ENCODE measurements around the gene AKAP6. TPM values are rescaled to one million over a fixed set of nuclear protein-coding genes. Genes with fewer than 3 reads are reported as not detected.
"Not testable (repeated sequence)": the region's sequence is repeated elsewhere in the genome, so short reads cannot be mapped to it uniquely, and the experiment has no call there.

Gene AKAP6
- total RNA-seq, 1 experiment from 2014 or later = 2.6 TPM

DNA sequence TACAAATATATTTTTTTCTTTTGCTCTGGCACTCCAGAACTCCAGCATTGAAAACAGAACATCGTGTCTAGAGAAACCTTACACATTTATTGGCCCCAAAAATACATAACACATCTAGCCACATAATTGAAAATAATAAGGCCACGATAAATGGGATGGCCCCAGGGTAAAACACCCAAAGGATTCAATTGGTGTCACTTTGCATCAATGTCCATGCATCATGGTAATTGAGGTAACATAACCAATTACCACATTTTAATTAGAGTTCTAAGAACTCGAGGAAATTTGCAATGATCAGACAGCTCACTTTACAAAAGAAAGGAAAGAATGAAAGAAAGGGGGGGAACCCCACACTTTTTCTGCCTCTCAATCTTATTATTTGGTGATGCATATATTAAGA, 457.8 kb downstream of the AKAP6 start:
- DNase-seq (ENCODE audit: low read depth, low spot score) = no peak
- in situ Hi-C loops (cut with HindIII; ENCODE audit: low pct_unique_long_range_greater_than_20kb, low sequenced_read_pairs) = no loop called here

DNA sequence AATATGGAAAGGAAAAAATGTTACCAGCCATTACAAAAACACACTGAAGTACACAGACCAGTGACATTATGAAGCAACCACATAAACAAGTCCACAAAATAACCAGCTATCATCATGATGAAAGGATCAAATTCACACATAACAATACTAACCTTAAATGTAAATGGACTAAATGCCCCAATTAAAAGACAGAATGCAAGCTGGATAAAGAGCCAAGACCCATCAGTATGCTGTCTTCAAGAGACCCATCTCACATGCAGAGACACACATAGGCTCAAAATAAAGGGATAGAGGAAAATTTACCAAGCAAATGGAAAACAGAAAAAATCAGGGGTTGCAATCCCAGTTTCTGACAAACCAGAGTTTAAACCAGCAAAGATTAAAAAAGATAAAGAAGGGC, 463.9 kb downstream of the AKAP6 start:
- DNase-seq (ENCODE audit: low read depth, low spot score); in situ Hi-C loops (cut with HindIII; ENCODE audit: low pct_unique_long_range_greater_than_20kb, low sequenced_read_pairs): not testable (repeated sequence)

DNA sequence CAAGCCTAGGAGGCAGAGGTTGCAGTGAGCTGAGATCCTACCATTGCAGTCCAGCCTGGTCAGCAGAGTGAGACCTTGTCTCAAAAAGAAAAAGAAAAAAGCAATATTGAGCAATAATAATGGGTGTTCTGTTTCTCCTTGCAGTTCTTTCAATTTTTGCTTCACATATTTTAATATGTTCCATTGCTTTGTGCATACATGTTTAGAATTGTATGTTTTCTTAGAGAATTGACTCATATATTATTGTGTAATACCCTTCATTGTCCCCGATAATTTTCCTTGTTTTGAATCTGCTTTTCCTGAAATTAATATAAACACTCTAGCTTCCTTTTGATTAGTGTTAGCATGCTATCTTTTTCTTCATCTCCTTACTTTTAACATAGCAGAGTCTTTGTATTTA, 471.2 kb downstream of the AKAP6 start:
- in situ Hi-C loops (cut with HindIII; ENCODE audit: low pct_unique_long_range_greater_than_20kb, low sequenced_read_pairs) = no loop called here
- DNase-seq (ENCODE audit: low read depth, low spot score) = no peak

DNA sequence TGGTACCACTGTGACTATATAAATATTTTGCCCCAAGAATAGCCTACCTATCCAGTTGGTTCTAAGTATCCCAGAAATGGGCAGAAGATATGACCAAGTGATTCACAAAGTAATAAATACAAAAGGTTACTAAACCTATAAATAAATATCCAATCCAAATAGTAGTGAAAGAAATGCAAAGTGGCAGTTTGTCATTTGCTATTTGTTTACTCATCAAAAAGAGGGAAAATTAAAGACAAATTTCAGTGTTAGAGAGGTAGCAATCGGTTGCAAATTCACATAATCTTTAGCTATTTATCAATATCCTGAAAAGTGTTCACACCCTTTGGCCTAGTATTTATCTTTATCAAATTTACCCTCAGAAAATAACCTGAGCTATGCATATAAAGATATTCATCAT, 473.2 kb downstream of the AKAP6 start:
- in situ Hi-C loops (cut with HindIII; ENCODE audit: low pct_unique_long_range_greater_than_20kb, low sequenced_read_pairs) = no loop called here
- no peak for DNase-seq (ENCODE audit: low read depth, low spot score)

DNA sequence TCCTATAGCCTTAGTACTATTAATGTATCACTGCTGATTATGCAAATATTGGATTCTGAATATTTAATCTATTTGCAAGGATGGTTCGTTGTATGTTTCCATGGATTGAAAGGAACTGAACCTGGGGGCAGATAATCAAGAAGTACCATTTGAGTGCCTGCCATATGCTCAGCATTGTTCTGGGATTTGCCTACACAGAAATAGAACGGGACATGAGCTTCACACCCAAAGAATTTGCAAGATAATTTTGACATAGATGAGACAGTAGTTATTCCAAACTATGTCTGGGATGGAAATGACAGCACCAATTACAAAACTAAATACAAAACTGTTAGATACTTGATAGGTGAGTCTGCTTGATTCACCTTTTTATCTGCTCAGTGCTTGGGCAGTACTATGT, 476.9 kb downstream of the AKAP6 start:
- DNase-seq (ENCODE audit: low read depth, low spot score) = no peak
- in situ Hi-C loops (cut with HindIII; ENCODE audit: low pct_unique_long_range_greater_than_20kb, low sequenced_read_pairs) = no loop called here

DNA sequence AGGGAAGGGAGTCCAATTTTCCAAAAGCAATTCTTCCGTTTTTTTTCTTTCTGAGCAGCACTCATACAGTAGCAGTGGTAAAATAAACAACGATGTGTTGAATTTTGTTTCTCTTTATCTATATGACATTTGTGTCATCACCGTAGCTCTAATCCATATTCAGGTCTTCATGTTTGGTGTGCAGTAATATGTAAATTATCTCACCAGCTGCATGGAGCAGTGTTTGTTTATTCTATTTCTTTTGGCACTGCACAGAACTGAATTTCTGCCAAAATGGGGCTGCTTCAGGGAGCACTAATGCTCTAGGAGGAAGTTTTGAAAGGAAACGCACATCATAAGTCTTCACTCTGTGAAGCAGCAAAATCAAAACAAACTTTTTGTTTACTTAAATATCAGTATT, 479.5 kb downstream of the AKAP6 start:
- no peak for DNase-seq (ENCODE audit: low read depth, low spot score)
- in situ Hi-C loops (cut with HindIII; ENCODE audit: low pct_unique_long_range_greater_than_20kb, low sequenced_read_pairs) = no loop called here

DNA sequence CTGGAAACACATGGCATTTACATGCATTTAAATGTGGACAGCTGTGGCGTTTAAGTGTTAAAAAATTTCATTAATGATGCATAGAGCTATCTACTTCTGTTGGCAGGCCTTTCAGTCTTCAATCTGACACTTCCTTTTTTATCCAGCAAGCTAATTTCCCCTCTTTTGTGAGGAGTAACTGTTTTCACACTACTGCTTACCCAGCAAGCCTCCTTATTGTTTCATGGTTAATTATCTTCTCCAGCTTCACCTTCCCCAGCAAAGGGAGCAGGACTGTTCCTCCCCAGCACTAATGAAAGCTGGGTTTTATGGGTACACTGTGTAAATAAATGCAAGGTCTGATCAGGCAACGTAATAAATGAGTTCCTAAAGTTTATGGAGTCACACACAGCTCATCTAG, 480.2 kb downstream of the AKAP6 start:
- DNase-seq (ENCODE audit: low read depth, low spot score) = no peak
- in situ Hi-C loops (cut with HindIII; ENCODE audit: low pct_unique_long_range_greater_than_20kb, low sequenced_read_pairs) = no loop called here

DNA sequence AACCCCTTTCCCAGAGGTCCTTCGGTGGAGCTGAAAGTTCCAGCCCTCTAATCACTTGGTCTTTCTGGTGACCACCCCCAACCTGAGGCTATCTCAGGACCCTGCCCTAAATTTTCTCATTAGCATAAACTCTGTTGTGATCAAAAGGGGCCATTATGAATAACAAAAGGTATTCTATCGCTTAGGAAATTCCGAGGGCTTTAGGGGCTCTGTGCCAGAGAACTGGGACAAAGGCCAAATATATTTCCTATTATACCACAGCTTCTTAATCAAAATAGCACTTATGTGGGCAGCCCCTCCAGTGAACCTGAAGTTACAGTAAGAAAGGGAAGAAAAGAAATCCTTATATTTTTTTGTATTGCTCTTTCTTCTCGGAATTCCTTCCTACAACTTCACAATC, 484.3 kb downstream of the AKAP6 start:
- in situ Hi-C loops (cut with HindIII; ENCODE audit: low pct_unique_long_range_greater_than_20kb, low sequenced_read_pairs) = no loop called here
- DNase-seq (ENCODE audit: low read depth, low spot score) = no peak

DNA sequence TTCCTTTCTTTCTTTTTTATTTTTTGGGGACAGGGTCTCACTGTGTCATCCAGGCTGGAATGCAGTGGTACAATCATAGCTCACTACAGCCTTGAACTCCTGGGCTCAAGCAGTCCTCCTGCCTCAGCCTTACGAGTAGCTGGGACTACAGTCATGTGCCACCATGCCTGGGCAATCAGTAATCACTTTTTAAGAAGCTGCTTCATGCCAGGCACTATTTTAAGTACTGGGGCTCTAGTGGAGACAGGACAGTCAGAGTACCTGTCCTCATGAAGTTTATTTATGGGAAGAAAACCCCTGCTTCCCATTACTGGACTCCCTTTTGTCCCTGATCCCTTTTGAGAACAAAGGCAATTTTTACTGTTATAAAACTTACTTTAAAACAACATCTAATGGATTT, 485.6 kb downstream of the AKAP6 start:
- in situ Hi-C loops (cut with HindIII; ENCODE audit: low pct_unique_long_range_greater_than_20kb, low sequenced_read_pairs) = no loop called here
- DNase-seq (ENCODE audit: low read depth, low spot score) = no peak

DNA sequence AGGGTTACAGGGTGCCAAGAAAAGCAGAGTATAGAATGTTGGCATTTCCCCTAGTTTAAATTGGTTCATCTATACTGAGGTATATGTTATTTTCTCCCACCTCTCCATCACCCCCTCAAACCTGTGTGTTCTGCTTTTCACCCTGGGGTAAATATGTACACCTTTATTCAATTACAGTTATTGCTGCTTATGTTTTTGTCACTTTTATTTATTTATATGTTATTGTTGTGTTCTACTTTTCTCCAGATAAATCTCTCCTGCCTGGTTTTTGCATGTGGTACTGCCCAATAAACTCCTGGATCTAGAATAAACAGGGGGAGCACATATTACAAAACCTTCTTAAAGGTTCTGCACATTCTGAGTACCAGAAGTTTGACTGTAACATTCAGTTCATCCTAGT, 487.5 kb downstream of the AKAP6 start:
- DNase-seq (ENCODE audit: low read depth, low spot score) = no peak
- in situ Hi-C loops (cut with HindIII; ENCODE audit: low pct_unique_long_range_greater_than_20kb, low sequenced_read_pairs) = no loop called here

DNA sequence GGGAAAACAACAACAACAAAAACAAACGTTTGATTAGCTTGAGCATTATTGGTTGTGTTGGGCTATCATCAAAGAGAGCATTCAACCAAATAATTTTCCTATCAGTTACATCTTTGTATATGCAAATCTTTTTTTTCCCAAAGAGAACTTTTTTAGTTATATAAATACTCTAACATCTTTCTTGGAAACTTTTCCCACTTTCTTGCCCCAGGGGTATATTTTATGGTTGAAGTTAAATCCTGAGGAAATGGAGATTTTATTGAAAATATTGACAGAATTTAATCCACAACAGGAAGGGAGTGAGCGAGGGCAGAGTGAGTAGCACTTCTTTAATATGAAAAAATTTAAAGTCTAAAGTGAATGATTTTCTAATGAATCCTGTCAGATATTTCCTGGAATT, 488.7 kb downstream of the AKAP6 start:
- DNase-seq (ENCODE audit: low read depth, low spot score) = no peak
- in situ Hi-C loops (cut with HindIII; ENCODE audit: low pct_unique_long_range_greater_than_20kb, low sequenced_read_pairs) = no loop called here

DNA sequence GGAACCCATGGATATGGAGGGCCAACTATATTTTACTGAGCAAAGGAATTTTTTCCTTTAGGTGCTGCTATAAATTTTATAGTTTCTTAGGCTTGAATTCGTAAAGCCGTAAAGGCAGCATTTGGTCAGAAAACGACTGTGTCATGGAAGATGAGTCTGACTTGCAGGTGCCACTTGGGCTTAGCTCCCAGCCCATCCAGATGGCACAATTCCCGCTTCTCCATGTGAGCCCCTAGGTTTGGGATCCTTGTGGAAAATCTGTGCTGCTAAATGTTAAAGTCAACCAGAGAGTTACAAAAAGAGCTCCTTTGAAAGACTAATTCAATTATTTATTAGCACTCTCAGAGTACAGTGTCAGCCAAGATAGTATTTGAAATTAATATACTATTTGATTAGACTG, 489.5 kb downstream of the AKAP6 start:
- DNase-seq (ENCODE audit: low read depth, low spot score) = no peak
- in situ Hi-C loops (cut with HindIII; ENCODE audit: low pct_unique_long_range_greater_than_20kb, low sequenced_read_pairs) = no loop called here

DNA sequence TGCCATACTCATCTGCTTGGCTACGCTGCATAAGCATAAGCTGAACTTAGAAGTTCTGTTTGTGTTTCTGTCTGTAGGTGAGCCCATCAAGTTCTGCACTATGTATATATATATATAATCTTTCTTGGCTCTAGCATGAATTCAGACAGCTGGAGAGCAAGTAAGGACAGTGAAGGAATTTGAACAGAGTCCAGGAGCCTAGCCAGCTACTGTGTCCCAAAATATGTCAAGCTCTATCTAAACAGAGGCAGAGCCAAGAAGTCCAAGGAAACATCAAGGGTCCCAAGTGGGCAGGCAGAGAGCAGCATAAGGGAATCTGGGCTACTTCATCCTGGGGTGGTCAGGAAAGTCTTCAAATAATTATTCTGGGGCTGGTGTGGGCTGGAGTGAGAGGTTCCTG, 491.1 kb downstream of the AKAP6 start:
- DNase-seq (ENCODE audit: low read depth, low spot score) = no peak
- in situ Hi-C loops (cut with HindIII; ENCODE audit: low pct_unique_long_range_greater_than_20kb, low sequenced_read_pairs) = no loop called here

DNA sequence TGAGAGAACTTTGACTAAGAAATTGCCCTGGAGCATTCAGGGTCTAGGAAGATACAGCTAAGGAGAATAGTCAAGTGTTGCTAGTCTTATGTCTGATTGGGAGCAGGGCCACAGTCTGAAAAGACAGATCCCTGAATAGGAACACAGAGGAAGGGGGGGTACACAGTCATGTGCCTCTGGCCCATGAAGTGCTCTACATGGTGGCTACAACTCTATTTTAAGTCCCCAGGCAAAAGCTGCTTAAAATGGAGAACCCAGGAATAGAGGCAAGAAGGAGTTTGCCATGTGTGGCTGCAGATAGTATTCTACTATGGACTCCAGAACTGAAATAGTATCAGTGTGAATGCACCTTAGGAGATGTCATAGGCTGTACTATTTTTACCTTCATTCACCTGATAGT, 491.6 kb downstream of the AKAP6 start:
- in situ Hi-C loops (cut with HindIII; ENCODE audit: low pct_unique_long_range_greater_than_20kb, low sequenced_read_pairs) = no loop called here
- DNase-seq (ENCODE audit: low read depth, low spot score) = no peak

DNA sequence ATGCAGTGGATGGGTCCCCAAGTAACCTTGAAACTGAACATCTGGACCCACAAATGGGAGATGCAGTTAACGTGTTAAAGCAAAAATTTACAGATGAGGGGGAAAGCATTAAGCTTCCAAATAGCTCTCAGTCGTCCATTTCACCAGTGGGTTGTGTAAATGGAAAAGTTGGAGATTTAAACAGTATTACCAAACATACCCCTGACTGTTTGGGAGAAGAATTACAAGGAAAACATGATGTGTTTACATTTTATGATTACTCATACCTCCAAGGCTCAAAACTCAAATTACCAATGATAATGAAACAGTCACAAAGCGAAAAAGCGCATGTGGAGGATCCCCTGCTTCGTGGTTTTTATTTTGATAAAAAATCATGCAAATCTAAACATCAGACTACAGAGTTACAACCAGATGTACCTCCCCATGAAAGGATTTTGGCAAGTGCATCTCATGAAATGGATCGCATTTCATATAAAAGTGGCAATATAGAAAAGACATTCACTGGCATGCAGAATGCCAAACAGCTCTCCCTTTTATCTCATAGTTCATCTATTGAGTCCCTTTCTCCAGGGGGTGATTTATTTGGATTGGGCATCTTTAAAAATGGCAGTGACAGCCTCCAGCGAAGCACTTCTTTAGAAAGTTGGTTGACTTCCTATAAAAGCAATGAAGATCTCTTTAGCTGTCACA, 493.0 kb downstream of the AKAP6 start:
- no peak for DNase-seq (ENCODE audit: low read depth, low spot score)
- in situ Hi-C loops (cut with HindIII; ENCODE audit: low pct_unique_long_range_greater_than_20kb, low sequenced_read_pairs) = no loop called here

DNA sequence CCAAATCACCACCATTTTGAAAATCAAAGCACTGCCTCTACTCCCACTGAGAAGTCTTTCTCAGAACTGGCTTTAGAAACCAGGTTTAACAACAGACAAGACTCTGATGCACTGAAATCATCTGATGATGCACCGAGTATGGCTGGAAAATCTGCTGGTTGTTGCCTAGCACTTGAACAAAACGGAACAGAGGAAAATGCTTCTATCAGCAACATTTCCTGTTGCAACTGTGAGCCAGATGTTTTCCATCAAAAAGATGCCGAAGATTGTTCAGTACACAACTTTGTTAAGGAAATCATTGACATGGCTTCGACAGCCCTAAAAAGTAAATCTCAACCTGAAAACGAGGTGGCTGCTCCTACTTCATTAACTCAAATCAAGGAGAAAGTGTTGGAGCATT, 494.6 kb downstream of the AKAP6 start:
- in situ Hi-C loops (cut with HindIII; ENCODE audit: low pct_unique_long_range_greater_than_20kb, low sequenced_read_pairs) = no loop called here
- no peak for DNase-seq (ENCODE audit: low read depth, low spot score)

DNA sequence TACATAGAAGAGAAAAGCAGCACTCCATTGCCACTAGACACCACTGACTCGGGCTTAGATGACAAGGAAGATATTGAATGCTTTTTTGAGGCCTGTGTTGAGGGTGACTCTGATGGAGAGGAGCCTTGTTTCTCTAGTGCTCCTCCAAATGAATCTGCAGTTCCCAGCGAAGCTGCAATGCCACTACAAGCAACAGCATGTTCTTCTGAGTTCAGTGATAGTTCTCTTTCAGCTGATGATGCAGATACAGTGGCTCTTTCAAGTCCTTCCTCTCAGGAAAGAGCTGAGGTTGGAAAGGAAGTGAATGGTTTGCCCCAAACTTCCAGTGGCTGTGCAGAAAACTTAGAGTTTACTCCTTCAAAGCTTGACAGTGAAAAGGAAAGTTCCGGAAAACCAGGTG, 495.1 kb downstream of the AKAP6 start:
- in situ Hi-C loops (cut with HindIII; ENCODE audit: low pct_unique_long_range_greater_than_20kb, low sequenced_read_pairs) = no loop called here
- no peak for DNase-seq (ENCODE audit: low read depth, low spot score)

DNA sequence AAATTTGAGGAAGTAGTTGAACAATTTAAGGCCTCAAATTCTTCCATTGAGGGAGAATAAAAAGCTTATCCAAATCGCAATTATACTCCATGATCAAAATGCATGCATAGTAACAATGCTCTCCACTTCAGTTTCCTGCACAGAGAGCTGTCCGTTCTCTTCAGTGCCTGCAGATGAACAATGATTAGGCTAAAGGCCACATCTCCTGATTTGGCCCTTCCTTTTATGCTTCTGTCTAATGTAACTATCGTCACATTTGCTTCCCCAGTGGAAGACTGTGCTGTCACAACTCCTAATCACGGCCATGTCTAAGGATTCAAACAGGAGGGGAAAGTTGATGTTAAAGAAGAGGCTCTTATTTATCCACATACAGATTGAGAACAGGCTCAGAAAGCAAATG, 496.0 kb downstream of the AKAP6 start:
- in situ Hi-C loops (cut with HindIII; ENCODE audit: low pct_unique_long_range_greater_than_20kb, low sequenced_read_pairs) = no loop called here
- DNase-seq (ENCODE audit: low read depth, low spot score) = no peak

DNA sequence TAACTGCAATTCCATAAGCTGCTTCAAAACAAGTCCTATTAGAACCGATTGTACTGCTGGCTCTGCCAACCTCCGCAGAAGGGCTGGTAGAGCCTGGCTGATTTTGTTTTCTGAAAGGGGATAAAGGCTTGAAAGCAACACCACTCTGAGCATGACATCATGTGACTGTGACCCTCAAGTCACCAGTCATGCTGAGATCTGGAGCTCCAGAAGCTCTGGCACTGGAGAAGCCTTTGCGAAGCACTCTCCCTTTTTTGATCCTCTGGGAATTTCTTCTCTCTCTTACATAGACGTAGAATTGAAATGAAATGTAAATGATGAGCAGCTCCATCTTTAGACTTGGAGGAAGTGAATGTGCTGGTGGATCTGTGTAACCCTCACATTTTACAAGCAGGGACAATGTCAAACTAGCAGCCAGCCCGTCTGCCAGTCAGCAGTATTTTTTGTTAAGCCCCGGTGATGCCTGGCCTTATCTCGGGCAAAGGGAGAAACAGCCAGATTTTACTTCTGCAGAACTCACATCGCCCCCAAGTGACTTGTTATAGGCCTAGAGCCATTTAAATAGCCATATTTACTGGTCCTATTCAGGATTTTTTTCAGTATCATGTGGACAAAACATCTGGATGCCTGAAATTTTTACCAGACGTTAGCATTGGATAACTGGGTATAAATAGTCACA, 497.4 kb downstream of the AKAP6 start:
- DNase-seq (ENCODE audit: low read depth, low spot score) = peak; percentile 55
- in situ Hi-C loops (cut with HindIII; ENCODE audit: low pct_unique_long_range_greater_than_20kb, low sequenced_read_pairs) = no loop called here

DNA sequence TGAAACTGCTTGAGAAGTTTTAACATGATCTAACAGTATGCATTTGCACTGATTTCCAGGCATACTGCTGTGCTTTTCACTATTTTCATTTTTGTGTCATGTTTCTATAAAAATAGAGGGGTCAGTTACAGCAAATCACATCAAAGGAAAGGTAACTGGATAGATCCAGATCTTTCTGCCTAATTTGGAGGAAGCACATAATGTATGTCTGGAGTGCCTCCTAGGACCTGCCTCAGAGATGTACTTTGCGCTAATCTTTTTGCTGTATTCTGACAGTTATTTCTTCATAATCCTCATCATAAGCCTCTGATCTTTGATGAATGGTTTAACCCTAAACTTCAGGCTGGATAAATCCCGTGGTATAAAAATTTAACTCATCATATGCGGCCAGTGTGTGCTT, 498.4 kb downstream of the AKAP6 start:
- in situ Hi-C loops (cut with HindIII; ENCODE audit: low pct_unique_long_range_greater_than_20kb, low sequenced_read_pairs) = no loop called here
- DNase-seq (ENCODE audit: low read depth, low spot score) = no peak
